H9 (cell line): Measurements from ENCODE around the gene TRAF2. TPM values are rescaled to one million over a fixed set of nuclear protein-coding genes. Genes with fewer than 3 reads are reported as not detected.

ENCODE experiments used
- DNase-seq: peaks from one replicate; pipeline ENCODE4 v3.0.0-alpha.2; 2017
- H2AFZ ChIP-seq: one replicate; pipeline ENCODE4 v1.6.1; 2013; ENCODE audit warnings: mild to moderate bottlenecking, low read length, control low read depth, moderate library complexity
- H2AK5ac ChIP-seq: 2 replicates; pipeline ENCODE4 v1.6.1; 2013; ENCODE audit warnings: low read length, control low read depth, mixed read lengths; ENCODE audit not compliant: insufficient read length
- H2BK120ac ChIP-seq: one replicate; pipeline ENCODE4 v1.6.1; 2013; ENCODE audit warnings: low read depth, mild to moderate bottlenecking, low read length, control low read depth, inconsistent platforms; ENCODE audit not compliant: poor library complexity, severe bottlenecking
- H2BK12ac ChIP-seq: 2 replicates; pipeline ENCODE4 v1.6.1; 2013; ENCODE audit warnings: low read length, control low read depth, mixed read lengths, low read depth; ENCODE audit not compliant: insufficient read length
- H2BK15ac ChIP-seq: 2 replicates; pipeline ENCODE4 v1.6.1; 2013; ENCODE audit warnings: low read depth, low read length, control low read depth
- H2BK20ac ChIP-seq: one replicate; pipeline ENCODE4 v1.6.1; 2013; ENCODE audit warnings: low read depth, mild to moderate bottlenecking, low read length, control low read depth, inconsistent platforms; ENCODE audit not compliant: poor library complexity, severe bottlenecking
- H2BK5ac ChIP-seq: 2 replicates; pipeline ENCODE4 v1.6.1; 2013; ENCODE audit warnings: low read length, control low read depth, mixed read lengths; ENCODE audit not compliant: insufficient read length
- H3K14ac ChIP-seq: 2 replicates; pipeline ENCODE4 v1.6.1; 2013; ENCODE audit warnings: low read length, control low read depth; ENCODE audit not compliant: insufficient read depth
- H3K18ac ChIP-seq: 2 replicates; pipeline ENCODE4 v1.6.1; 2013; ENCODE audit warnings: low read depth, mild to moderate bottlenecking, mixed read lengths, low read length, control low read depth; ENCODE audit not compliant: insufficient read length
- H3K23ac ChIP-seq: 2 replicates; pipeline ENCODE4 v1.6.1; 2013; ENCODE audit warnings: low read length, control low read depth, mixed read lengths, low read depth; ENCODE audit not compliant: insufficient read length
- H3K23me2 ChIP-seq: 2 replicates; pipeline ENCODE4 v1.6.1; 2013; ENCODE audit warnings: low read depth, mild to moderate bottlenecking, mixed read lengths, low read length, control low read depth; ENCODE audit not compliant: insufficient read length, poor library complexity, severe bottlenecking
- H3K27ac ChIP-seq: 2 replicates; pipeline ENCODE4 v1.5.1; 2013; ENCODE audit warnings: low read length, control low read depth, mixed read lengths, low read depth; ENCODE audit not compliant: insufficient read length
- H3K27me3 ChIP-seq: 2 replicates; pipeline ENCODE4 v1.6.1; 2013; ENCODE audit warnings: low read length, control low read depth, inconsistent platforms; ENCODE audit not compliant: insufficient read depth
- H3K4ac ChIP-seq: 2 replicates; pipeline ENCODE4 v1.6.1; 2013; ENCODE audit warnings: low read depth, mild to moderate bottlenecking, control low read depth, inconsistent platforms, low read length, moderate library complexity
- H3K4me1 ChIP-seq: 2 replicates; pipeline ENCODE4 v1.6.1; 2013; ENCODE audit warnings: low read length, control low read depth, inconsistent platforms; ENCODE audit not compliant: insufficient read depth
- H3K4me2 ChIP-seq: 2 replicates; pipeline ENCODE4 v1.6.1; 2013; ENCODE audit warnings: low read length, control low read depth, mixed read lengths; ENCODE audit not compliant: insufficient read length, insufficient read depth
- H3K56ac ChIP-seq: 2 replicates; pipeline ENCODE4 v1.6.1; 2013; ENCODE audit warnings: low read depth, mild to moderate bottlenecking, mixed read lengths, low read length, control low read depth; ENCODE audit not compliant: insufficient read length
- H3K79me1 ChIP-seq: 2 replicates; pipeline ENCODE4 v1.6.1; 2013; ENCODE audit warnings: low read depth, mild to moderate bottlenecking, moderate library complexity, low read length, control low read depth, inconsistent platforms; ENCODE audit not compliant: insufficient read depth, poor library complexity, severe bottlenecking
- H3K79me2 ChIP-seq: 2 replicates; pipeline ENCODE4 v1.6.1; 2013; ENCODE audit warnings: low read length, control low read depth, inconsistent platforms; ENCODE audit not compliant: insufficient read depth
- H3K9ac ChIP-seq: 2 replicates; pipeline ENCODE4 v1.6.1; 2013; ENCODE audit warnings: low read length, control low read depth, mixed read lengths; ENCODE audit not compliant: insufficient read length; ENCODE audit errors: extremely low read depth
- H3K9me3 ChIP-seq: one replicate; pipeline ENCODE4 v1.6.1; 2013; ENCODE audit warnings: low read depth, low read length, inconsistent platforms; ENCODE audit not compliant: control insufficient read depth
- H3T11ph ChIP-seq: one replicate; pipeline ENCODE4 v1.6.1; 2013; ENCODE audit warnings: mild to moderate bottlenecking, low read length, control low read depth, inconsistent platforms
- H4K20me1 ChIP-seq: one replicate; pipeline ENCODE4 v1.6.1; 2013; ENCODE audit not compliant: control insufficient read depth, insufficient read length, insufficient read depth
- H4K5ac ChIP-seq: 2 replicates; pipeline ENCODE4 v1.6.1; 2013; ENCODE audit warnings: low read depth, mild to moderate bottlenecking, mixed read lengths, low read length, control low read depth; ENCODE audit not compliant: insufficient read length
- H4K8ac ChIP-seq: replicated peaks from 2 replicates; pipeline ENCODE4 v1.6.1; 2013; ENCODE audit warnings: low read length, control low read depth, mixed read lengths, low read depth; ENCODE audit not compliant: insufficient read length
- H4K91ac ChIP-seq: 2 replicates; pipeline ENCODE4 v1.6.1; 2013; ENCODE audit warnings: low read depth, mild to moderate bottlenecking, moderate library complexity, mixed read lengths, low read length, control low read depth; ENCODE audit not compliant: insufficient read length
- H3K27ac Mint-ChIP-seq, 3 experiments: 2 replicates in 2 of 3; 3 replicates in 1 of 3; pipeline ENCODE4 v1.8.0; 2020 to 2021; ENCODE audit warnings: mixed read lengths in 3 of 3, mild to moderate bottlenecking in 1 of 3, moderate library complexity in 1 of 3
- H3K27me3 Mint-ChIP-seq: 2 replicates; pipeline ENCODE4 v1.8.0; 2021; ENCODE audit warnings: low read depth, mild to moderate bottlenecking, moderate library complexity, mixed read lengths
- H3K36me3 Mint-ChIP-seq, 3 experiments: 2 replicates in 2 of 3; 3 replicates in 1 of 3; pipeline ENCODE4 v1.8.0; 2020 to 2021; ENCODE audit warnings: low read depth in 3 of 3, mixed read lengths in 3 of 3; ENCODE audit not compliant: insufficient read depth in 1 of 3
- H3K4me1 Mint-ChIP-seq, 2 experiments: 2 replicates each; pipeline ENCODE4 v1.8.0; 2020; ENCODE audit warnings: mixed read lengths in 2 of 2
- H3K4me3 Mint-ChIP-seq, 2 experiments: 2 replicates in 1 of 2; 3 replicates in 1 of 2; pipeline ENCODE4 v1.8.0; 2020 to 2021; ENCODE audit warnings: mild to moderate bottlenecking in 2 of 2, mixed read lengths in 2 of 2, moderate library complexity in 1 of 2
- H3K9me3 Mint-ChIP-seq, 2 experiments: 2 replicates in 1 of 2; 3 replicates in 1 of 2; pipeline ENCODE4 v1.8.0; 2020; ENCODE audit warnings: mild to moderate bottlenecking in 2 of 2, mixed read lengths in 2 of 2, moderate library complexity in 1 of 2
- CTCF ChIP-seq: fragments of 200-600 bp; sonication (generic); conservative IDR thresholded peaks from 3 replicates; pipeline ENCODE4 v1.8.0; 2021; ENCODE audit warnings: antibody characterized with exemption, mild to moderate bottlenecking
- WGBS: extraction: QIAGEN DNeasy Blood & Tissue Kit; methylation state at CpG from one replicate; pipeline ENCODE4 v1.1.7; 2013; ENCODE audit warnings: missing lambda C conversion rate, low lambda C conversion rate, mixed read lengths; ENCODE audit not compliant: insufficient read length; ENCODE audit errors: extremely low coverage; 5-methylcytosine and 5-hydroxymethylcytosine counted together
- total RNA-seq: library from RNA; stranded (reverse); gene quantifications from 2 replicates; pipeline ENCODE4 v1.2.1, GENCODE V29; 2021

TRAF2 gene
- total RNA-seq, 1 experiment from 2014 or later: 48.8 TPM

GRCh38 chr9:136956604-136957003, 70.3 kb downstream of the TRAF2 start:
- Histone ChIP-seq H3K23ac (no peak overlapping the region), H3K18ac (no peak overlapping the region)
- no peak overlapping the region; a peak in 1 of 5 replicates for H3K4me3 Mint-ChIP-seq

More at GRCh38 chr9:136956604-136957003, 70.3 kb downstream of the TRAF2 start:
- no peak overlapping the region for H3K4ac ChIP-seq
- H2BK5ac ChIP-seq: no peak overlapping the region
- Mint-ChIP-seq H3K27ac (no peak overlapping the region), H3K9me3 (peaks cover 6% of the 10 kb centered on the region in 2 experiments; a peak in 4 of 5 replicates), H3K4me1 (0 out of 4 replicates have a peak, but pooled peaks cover 0 to 2% of the 10 kb centered on the region in 2 experiments), H3K27me3 (peaks cover 8% of the 10 kb centered on the region), H3K36me3 (no peaks in the 10 kb centered on the region; a peak in 1 of 7 replicates)
- no peak overlapping the region for H3K14ac ChIP-seq
- H3K9ac ChIP-seq: no peak overlapping the region
- no peak overlapping the region for H3K56ac ChIP-seq
- WGBS: 100% methylated on average over 2 of the region's 4 CpGs
- no peak overlapping the region for H2AFZ ChIP-seq
- H4K8ac ChIP-seq: no peak overlapping the region
- DNase-seq: no peak
- H3K79me2 ChIP-seq: no peaks in the 10 kb centered on the region
- no peak overlapping the region for H3K4me2 ChIP-seq
- H4K91ac ChIP-seq: no peak overlapping the region
- no peaks in the 10 kb centered on the region for H3K4me1 ChIP-seq
- no peak overlapping the region for H2AK5ac ChIP-seq
- no peak overlapping the region for H2BK20ac ChIP-seq
- no peak overlapping the region for H2BK12ac ChIP-seq
- H4K20me1 ChIP-seq: peaks cover 2% of the 10 kb centered on the region
- no peaks in the 10 kb centered on the region for H3K27me3 ChIP-seq
- H2BK120ac ChIP-seq: no peak overlapping the region
- H4K5ac ChIP-seq: no peak overlapping the region
- no peak overlapping the region for H2BK15ac ChIP-seq
- H3K9me3 ChIP-seq: no peaks in the 10 kb centered on the region
- H3K79me1 ChIP-seq: no peaks in the 10 kb centered on the region
- H3K27ac ChIP-seq: no peak overlapping the region
- TF ChIP-seq CTCF: no peak
- no peaks in the 10 kb centered on the region for H3K23me2 ChIP-seq
- H3T11ph ChIP-seq: no peak overlapping the region
